Type B pancreatic cell (in vitro differentiated cells): ENCODE measurements around the gene KASH5. TPM values are rescaled to one million over a fixed set of nuclear protein-coding genes. Genes with fewer than 3 reads are reported as not detected.
"Not testable (repeated sequence)": the region's sequence is repeated elsewhere in the genome, so short reads cannot be mapped to it uniquely, and the experiment has no call there.

Experiments
- DNase-seq: peaks from one replicate; pipeline ENCODE4 v3.0.0; 2021; ENCODE audit warnings: mixed read lengths; ENCODE audit not compliant: unreplicated experiment; ENCODE audit errors: extremely low spot score
- H3K27ac Mint-ChIP-seq: 2 replicates; pipeline ENCODE4 v1.8.0; 2021; ENCODE audit warnings: mild to moderate bottlenecking, mixed read lengths
- H3K27me3 Mint-ChIP-seq: 2 replicates; pipeline ENCODE4 v1.8.0; 2021; ENCODE audit warnings: mixed read lengths
- H3K36me3 Mint-ChIP-seq: 2 replicates; pipeline ENCODE4 v1.8.0; 2021; ENCODE audit warnings: mixed read lengths
- H3K4me1 Mint-ChIP-seq: one replicate; pipeline ENCODE4 v1.8.0; 2021; ENCODE audit warnings: mixed read lengths; ENCODE audit not compliant: unreplicated experiment
- H3K4me3 Mint-ChIP-seq: 2 replicates; pipeline ENCODE4 v1.8.0; 2021; ENCODE audit warnings: mild to moderate bottlenecking, mixed read lengths
- H3K9me3 Mint-ChIP-seq: 2 replicates; pipeline ENCODE4 v1.8.0; 2021; ENCODE audit warnings: mixed read lengths
- CTCF ChIP-seq: fragments of 200-600 bp; sonication (generic); conservative IDR thresholded peaks from 2 replicates; pipeline ENCODE4 v1.5.0; 2021; ENCODE audit warnings: antibody characterized with exemption, mild to moderate bottlenecking
- total RNA-seq: library from RNA; stranded (reverse); gene quantifications from 2 replicates; pipeline ENCODE4 v1.2.1, GENCODE V29; 2021; ENCODE audit warnings: low replicate concordance

Gene KASH5
- total RNA-seq, 1 donor from 2014 or later = not detected

DNA sequence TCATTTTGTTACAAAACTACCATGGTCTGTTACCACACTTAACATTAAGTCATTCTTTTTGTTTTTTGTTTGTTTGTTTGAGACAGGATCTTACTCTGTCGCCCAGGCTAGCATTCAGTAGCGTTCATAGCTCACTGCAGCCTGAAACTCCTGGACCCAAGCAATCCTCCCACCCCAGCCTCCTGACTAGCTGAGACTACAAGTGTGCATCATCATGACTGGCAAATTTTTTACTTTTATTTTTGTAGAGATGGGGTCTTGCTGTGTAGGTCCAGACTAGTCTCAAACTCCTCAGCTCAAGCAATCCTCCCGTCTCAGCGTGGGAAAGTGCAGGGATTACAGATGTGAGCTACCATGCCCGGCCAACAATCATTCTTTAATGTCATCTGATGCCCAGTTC, 68.3 kb downstream of the KASH5 start:
- no peaks in the 10 kb centered on the region for H3K9me3 Mint-ChIP-seq
- peaks cover 2% of the 10 kb centered on the region for H3K27me3 Mint-ChIP-seq
- no peak for DNase-seq
- H3K36me3 Mint-ChIP-seq = peaks cover 9% of the 10 kb centered on the region
- peak overlapping the region; percentile 5 for H3K27ac Mint-ChIP-seq
- H3K4me3 Mint-ChIP-seq = peak overlapping the region; percentile 26
- peaks cover 7% of the 10 kb centered on the region for H3K4me1 Mint-ChIP-seq
- no peak for TF ChIP-seq CTCF

DNA sequence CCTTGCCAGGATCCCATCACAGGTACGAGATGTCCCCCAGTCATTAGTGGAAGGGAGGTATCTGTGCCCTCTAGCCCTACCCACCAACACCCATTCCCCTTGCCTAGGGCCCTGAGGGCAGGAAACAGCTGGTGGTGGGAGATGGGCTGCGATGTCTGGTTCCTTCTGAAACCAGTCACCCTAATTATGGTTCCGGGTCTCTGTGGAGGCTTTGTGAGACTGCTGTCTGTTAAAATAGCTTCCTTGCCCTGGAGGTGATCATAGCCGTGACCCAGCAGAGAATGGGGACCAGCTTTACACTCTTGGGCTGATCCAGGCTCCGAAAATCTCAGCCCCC, 70.5 kb downstream of the KASH5 start:
- Mint-ChIP-seq H3K27me3 (no peaks in the 10 kb centered on the region), H3K4me3 (no peak overlapping the region), H3K9me3 (no peaks in the 10 kb centered on the region), H3K4me1 (no peaks in the 10 kb centered on the region), H3K27ac (no peak overlapping the region), H3K36me3 (peaks cover 4% of the 10 kb centered on the region)
- TF ChIP-seq CTCF = no peak
- DNase-seq = no peak

GRCh38 chr19:49459388-49459787, 71.3 kb downstream of the KASH5 start:
- H3K9me3 Mint-ChIP-seq = no peaks in the 10 kb centered on the region
- peaks cover 4% of the 10 kb centered on the region for H3K36me3 Mint-ChIP-seq
- no peak overlapping the region for H3K4me3 Mint-ChIP-seq
- no peak overlapping the region for H3K27ac Mint-ChIP-seq
- DNase-seq = no peak
- H3K27me3 Mint-ChIP-seq = no peaks in the 10 kb centered on the region
- no peaks in the 10 kb centered on the region for H3K4me1 Mint-ChIP-seq
- TF ChIP-seq CTCF = no peak

DNA sequence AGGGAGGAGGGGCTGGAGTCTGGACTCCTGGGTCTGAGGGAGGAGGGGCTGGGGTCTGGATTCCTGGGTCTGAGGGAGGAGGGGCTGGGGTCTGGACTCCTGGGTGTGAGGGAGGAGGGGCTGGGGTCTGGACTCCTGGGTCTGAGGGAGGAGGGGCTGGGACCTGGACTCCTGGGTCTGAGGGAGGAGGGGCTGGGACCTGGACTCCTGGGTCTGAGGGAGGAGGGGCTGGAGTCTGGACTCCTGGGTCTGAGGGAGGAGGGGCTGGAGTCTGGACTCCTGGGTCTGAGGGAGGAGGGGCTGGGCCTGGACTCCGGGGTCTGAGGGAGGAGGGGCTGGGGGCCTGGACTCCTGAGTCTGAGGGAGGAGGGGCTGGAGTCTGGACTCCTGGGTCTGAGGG, 73.1 kb downstream of the KASH5 start:
- H3K36me3 Mint-ChIP-seq, H3K4me3 Mint-ChIP-seq, DNase-seq, H3K27me3 Mint-ChIP-seq, H3K27ac Mint-ChIP-seq, H3K4me1 Mint-ChIP-seq, H3K9me3 Mint-ChIP-seq: not testable (repeated sequence)

DNA sequence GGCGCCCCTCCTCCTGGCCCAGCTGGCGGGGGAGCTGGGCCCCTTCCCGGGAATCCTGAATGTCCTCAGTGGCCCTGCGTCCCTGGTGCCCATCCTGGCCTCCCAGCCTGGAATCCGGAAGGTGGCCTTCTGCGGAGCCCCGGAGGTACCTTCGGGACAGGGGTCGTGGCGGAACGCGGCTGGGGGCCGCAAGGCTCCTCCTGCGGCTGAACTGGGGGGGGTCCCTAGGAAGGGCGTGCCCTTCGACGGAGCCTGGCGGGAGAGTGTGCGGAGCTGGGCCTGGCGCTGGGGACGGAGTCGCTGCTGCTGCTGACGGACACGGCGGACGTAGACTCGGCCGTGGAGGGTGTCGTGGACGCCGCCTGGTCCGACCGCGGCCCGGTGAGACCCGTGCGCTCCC, 73.6 kb downstream of the KASH5 start:
- Mint-ChIP-seq H3K4me1 (no peaks in the 10 kb centered on the region), H3K4me3 (no peak overlapping the region), H3K9me3 (no peaks in the 10 kb centered on the region), H3K27ac (no peak overlapping the region), H3K27me3 (no peaks in the 10 kb centered on the region), H3K36me3 (peaks cover 4% of the 10 kb centered on the region)
- no peak for TF ChIP-seq CTCF
- DNase-seq = no peak

- TF ChIP-seq CTCF = no peak
- DNase-seq = no peak
- Mint-ChIP-seq H3K27me3 (no peaks in the 10 kb centered on the region), H3K4me1 (no peaks in the 10 kb centered on the region), H3K9me3 (no peaks in the 10 kb centered on the region), H3K27ac (no peak overlapping the region), H3K4me3 (no peak overlapping the region), H3K36me3 (no peaks in the 10 kb centered on the region)
Measured at GRCh38 chr19:49462492-49462891, 74.4 kb downstream of the KASH5 start.
